Measurements from ENCODE around the gene MACROD1.

Gene MACROD1

DNA sequence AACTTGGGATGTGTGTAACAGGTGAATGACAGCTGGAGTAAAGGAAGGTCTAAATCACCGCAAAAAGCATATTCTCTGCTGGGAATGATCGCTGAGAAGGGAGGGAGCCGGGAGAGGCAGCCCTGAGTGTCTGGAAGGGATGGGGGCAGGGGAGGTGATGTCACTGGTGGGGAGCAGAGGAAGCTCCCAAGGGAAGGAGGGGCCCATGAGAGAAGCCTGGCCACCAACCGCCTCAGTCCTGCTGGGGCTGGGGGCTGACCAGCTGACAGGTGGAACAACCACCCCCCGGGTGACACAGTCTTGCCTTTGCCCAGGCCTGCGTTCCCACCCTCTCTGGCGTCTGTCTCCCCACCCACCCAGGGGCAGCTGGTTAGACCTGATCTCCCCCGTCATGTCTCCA lies 136.1 kb downstream of the MACROD1 start:
- DNase-seq: no peak

DNA sequence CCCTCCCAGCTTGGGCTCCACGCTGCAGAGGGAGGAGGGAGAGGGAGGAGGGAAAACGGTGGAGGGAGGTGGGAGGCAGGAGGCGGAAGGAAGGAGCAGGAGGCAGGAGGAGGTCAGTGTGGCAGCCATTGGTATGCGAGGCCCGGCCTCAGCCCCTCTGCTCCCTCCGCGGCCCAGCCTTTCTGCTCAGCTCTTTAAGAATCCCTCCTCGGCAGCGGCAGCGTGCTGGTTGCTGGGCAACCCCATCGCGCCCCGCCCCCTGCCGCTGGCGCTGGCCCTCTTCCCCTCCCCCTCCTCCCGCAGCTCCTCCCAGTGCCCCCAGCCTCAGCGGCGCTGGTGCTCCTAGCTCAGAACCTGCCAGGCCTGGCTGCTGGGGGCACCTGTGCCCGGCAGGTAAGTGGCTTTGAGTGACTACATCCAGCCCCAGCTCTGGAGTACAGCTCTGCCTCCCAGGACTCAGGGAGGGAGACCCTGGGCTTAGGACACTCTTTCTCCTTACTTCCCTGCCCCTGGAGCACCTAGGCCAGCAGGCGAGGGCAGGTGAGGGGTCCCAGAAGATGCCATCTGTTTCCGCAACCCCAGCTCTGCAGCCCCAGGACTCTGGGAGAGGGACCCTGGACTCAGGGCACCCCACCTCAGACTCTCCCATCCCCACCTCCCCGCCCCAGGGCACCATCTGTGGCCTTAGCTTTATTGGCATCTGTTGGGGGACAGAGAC lies 137.4 kb downstream of the MACROD1 start:
- DNase-seq: peak; percentile 20

- no peak for DNase-seq
Measured at GRCh38 chr11:64027651-64028397, 138.1 kb downstream of the MACROD1 start.

DNA sequence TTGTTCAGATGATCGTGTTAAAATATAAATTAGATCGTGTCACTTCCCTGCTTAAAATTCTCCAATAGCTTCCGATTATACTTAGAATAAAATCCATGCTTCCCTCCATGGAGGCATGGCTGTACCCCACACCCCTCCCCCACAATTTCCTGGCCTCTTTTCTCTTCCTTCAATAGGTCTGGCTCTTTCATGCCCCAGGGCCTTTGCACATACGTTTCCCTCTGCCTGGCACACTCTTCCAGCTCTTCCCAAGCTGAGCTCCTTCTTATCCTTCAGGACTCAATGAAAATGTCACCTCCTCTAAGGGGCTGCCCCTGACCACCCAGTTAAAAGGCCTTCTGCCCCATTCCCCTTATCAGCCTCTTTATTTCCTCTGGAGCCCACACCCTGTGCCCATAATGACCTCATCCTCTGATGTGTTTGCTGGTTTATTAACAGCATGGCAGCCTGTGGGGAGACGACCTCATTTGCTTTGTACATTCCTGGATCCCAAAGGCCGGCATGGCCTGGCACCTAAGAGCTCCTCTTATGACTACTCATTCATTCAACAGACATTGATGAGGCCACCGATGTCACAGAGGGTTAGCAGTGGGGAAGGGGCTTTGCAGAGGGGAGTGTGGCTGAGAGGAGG lies 139.2 kb downstream of the MACROD1 start:
- DNase-seq: no peak

DNA sequence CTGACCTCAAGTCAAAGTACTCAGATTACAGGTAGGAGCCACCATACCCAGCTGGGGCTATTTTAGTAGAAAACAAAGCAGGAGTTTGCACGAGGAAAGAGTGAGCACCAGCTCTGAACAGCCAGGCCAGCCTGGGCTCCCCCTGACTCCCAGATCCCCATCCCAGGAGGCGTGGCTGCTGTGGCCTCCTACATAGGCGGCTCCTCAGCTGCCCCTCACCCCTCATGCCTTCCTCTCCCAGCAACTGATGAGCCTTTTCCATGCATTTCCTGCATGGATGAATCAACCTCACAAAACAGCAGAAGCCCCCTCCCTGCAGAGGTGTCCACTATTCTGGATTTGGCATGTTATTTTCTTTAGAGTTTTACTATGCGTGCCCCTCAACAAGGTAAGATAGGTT lies 140.7 kb downstream of the MACROD1 start:
- DNase-seq: no peak

DNA sequence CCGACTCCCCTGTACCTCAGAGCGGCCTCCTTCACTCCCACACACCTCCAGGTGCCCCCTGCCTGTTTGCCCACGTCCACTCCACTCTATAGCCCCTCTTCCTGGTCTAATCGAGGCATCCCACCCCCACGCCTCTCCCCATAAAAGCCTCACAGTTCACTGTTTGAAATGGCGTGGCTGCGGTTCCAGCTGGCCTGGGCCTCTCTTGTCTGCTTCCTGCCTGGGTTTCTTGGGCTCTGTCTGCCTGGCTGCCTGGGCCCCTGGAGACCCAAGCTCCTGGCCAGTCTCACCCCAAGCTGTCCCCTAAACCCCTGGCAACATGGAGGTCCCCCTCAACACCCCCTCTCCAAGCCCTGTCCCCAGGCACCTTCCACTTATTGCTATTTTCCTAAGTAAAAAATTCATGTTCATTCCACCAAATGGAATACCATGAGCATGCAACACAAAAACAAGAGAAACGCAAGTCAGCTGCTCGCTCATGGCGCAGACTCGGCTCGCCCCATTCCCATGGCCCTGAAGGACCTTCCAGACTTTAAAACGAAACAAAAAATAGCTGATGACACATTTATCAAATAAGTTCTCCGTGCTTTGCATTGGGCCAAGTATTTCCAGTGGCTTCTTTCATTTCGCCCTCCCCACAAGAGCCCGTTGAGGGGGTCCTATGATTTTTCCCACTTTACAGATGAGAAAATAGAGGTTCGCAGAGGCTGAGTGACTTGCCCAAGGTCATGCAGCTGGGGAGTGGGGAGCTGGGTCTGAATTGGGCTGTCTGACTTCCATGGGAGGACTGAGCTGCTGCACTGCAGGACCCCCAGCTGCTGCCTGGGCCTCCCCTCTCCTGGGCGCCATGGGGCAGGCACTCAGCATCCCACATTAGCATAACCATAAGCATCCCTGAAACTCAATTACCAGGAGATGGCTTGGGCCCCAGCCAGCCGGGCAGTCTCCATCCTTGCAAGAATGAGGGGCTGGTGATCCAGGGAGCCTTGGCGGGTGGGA lies 141.9 kb downstream of the MACROD1 start:
- no peak for DNase-seq

DNA sequence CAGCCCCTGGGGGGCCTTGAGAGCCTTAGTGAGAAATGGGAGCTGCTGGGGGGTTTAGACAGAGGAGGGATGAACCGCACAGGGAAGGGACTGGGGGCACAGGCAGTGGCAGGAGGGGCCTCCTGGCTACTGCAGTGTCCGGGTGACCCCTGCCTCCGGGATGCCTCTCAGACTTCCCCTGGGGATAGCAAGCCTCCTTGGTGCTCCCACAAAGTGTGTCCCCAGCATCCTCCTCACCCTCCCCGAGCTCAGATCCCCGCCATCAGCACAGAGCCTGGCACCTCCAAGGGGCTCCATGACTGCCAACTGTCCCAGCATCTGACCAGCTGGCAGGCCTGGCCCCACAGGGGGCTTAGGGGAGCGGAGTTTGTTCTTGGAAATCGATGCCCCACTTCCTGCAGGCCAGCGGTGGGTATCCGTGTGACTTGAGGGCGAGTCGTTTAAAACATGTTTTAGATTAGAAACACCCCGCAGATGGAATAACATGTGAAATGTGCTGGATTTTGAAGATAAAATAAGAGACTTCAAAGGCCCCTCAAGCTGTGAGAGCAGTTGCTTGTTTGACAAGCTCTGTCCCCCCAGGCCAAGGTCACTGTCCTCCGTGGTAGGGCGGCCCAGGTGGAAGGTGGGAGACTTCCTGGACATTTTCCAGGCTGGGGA lies 143.7 kb downstream of the MACROD1 start:
- no peak for DNase-seq

- no peak for DNase-seq
Measured at GRCh38 chr11:64021757-64022093, 144.2 kb downstream of the MACROD1 start.

- DNase-seq: no peak
Measured at GRCh38 chr11:64020976-64021756, 144.7 kb downstream of the MACROD1 start.

DNA sequence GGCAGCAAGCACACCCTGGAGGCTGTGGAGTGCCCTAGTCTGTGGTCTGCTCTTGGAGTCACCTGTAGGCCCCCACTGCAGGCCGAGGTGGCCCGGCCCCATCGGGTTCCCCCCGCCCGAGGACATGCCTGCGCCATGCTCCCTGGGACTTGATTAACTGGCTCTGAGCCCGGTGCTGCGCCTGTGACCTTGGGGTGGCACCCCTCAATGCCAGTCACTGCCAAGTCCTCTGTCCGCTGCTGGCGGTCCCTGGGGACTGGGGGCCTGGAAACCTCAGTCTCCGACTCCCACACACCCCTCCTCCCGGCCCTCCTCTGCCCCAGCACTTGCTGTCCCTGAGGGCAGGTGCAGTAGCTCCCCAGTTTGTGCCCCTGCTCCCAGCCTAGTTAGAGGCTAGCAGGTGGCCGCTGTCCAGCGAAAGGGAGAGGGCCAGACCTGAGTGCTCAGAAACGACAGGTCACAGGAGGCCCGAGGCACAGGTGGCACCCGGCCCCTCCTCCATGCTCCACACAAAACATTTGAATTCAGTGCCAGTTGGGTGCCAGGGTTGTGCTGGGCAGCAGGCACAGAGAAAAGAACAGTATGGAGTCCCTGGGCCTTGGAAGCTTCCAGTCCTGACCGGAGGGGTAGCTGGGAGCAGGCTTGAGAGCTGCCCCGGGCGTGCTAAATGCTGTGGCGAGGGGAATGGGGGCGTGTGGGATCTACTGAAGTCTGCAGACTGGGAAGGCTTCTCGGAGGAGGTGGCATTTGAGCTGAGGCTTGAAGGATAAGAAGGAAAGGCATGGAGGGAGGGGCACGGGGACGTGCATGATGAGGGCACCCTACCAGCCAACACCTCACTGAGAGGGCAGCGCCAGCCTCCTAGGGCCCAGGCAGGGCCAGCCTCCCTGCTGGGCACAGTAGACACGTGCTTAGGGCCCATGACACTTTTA lies 146.5 kb downstream of the MACROD1 start:
- no peak for DNase-seq

GRCh38 chr11:64018310-64018709 lies 147.6 kb downstream of the MACROD1 start:
- DNase-seq: no peak

DNA sequence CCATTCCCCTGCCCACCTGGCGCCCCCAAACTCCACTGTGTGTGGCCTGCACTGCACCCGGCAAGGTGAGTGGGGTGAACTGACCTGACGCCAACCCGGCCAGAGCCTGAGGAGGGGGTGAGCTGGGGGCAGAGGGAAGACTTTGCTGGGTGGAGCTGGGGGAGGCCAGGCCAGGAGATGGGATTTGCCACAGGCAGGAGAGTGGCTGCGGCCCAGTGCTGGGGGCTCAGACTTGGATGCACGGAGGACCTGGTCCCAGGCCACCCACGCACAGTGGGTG lies 148.0 kb downstream of the MACROD1 start:
- DNase-seq: no peak

- no peak for DNase-seq
Measured at GRCh38 chr11:64015935-64016845, 149.7 kb downstream of the MACROD1 start.

DNA sequence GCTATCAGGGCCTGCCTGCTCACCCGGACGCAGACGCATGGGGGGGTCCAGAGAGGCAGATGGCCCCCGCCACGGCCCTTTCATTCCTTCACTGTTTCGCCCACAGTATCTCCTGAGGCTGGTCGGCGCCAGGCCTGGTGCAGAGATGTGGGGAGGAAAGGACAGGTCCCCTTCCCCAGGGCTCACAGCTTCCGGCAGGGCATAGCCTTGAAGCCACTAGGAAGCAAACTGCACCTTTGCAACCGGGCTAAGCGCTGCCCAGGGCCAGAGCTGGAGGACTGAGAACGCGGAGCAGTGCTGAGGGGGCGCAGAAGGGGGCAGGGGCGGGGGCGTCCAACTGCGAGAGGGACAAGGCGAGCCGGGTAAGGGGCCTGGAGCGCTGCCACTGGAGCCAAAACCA lies 150.4 kb downstream of the MACROD1 start:
- DNase-seq: no peak

- DNase-seq: no peak
Measured at GRCh38 chr11:64014356-64014755, 151.6 kb downstream of the MACROD1 start.

DNA sequence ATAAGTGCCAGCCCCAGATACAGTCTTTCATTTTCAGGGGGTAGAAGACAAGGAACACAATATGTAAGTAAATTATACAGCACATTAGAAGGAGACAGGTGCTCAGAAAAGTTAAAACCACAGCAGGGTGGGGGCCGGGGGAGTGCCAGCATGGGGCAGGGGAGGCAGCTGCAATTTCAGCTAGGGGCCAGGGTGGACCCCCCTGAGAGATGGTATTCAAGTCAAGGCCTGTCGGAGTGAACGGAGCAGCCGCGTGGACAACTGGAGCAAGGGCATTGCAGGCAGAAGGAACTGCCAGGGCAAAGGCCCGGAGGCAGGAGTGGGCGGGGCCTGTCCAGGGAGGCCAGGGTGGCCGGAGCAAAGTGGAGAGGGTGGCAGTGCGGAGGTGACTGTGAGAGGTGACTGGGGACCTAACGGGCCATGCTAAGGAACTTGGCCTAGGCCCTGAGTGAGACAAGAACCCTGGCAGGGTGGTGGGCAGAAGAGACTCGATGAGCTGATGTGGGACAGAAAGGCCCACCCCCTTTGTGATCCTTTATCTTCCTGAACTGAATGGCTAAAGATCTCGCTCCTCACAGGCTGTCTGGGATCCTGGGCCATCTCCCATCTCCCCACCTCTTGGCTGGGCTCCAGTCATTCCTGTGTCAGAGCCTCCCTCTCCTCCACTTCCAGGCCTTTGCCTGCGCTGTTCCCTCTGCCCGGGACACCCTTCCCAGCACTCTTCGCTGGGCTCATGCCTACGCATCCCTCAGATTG lies 152.6 kb downstream of the MACROD1 start:
- no peak for DNase-seq

DNA sequence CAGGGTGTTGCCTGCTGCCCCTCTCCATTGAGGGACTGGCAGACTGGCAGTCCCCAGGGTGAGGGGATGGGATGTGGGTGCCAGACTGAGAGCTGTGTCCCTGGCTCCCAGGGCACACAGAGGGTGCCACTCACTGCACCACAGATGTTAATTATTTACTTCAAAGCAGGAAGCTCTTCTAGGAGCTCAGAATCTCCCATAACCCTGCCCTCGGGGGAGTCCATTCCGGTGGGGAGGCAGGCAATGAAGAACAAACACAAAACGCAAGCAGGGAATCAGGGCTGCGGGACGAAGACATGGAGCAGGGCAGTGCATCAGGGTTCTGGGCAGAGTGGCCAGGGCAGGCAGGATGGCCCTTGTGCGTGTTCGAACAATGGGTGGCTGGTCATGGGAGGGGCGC lies 154.5 kb downstream of the MACROD1 start:
- no peak for DNase-seq

DNA sequence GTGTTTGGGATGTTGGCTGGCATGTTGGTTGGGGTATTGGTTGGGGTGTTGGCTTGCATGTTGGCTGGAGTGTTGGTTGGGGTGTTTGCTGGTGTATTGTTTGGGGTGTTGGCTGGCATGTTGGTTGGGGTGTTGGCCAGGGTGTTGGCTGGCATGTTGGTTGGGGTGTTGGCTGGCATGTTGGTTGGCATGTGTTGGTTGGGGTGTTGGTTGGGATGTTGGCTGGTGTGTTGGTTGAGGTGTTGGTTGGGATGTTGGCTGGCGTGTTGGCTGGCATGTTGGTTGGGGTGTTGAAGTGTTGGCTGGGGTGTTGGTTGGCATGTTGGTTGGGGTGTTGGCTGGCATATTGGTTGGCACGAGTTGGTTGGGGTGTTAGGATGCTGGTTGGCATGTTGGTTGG lies 155.1 kb downstream of the MACROD1 start:
- DNase-seq: no peak

DNA sequence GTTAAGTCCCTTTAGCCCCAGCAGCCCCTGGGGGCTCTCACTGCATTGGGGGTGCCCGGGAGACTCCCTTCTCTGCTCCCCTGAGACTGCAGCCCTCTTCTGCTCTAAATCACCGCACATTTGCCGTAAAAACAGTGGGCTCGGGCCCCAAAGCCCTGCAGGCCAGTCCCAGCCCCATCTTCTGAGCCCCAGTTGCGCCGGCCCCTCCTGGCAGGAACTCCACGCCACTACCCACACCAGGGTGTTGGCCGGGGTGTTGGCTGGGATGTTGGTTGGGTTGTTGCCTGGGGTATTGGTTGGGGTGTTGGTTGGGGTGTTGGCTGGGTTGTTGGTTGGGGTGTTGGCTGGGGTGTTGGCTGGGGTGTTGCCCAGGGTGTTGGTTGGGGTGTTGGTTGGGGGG lies 156.2 kb downstream of the MACROD1 start:
- DNase-seq: no peak

Measured in stimulated activated CD4-positive, alpha-beta T cell treated with anti-CD3 and anti-CD28 coated beads, Interleukin-4, amount 100 ng/mL, for 1 hour (primary cell).